ENCODE data around the gene PITX1.

PITX1 gene

DNA sequence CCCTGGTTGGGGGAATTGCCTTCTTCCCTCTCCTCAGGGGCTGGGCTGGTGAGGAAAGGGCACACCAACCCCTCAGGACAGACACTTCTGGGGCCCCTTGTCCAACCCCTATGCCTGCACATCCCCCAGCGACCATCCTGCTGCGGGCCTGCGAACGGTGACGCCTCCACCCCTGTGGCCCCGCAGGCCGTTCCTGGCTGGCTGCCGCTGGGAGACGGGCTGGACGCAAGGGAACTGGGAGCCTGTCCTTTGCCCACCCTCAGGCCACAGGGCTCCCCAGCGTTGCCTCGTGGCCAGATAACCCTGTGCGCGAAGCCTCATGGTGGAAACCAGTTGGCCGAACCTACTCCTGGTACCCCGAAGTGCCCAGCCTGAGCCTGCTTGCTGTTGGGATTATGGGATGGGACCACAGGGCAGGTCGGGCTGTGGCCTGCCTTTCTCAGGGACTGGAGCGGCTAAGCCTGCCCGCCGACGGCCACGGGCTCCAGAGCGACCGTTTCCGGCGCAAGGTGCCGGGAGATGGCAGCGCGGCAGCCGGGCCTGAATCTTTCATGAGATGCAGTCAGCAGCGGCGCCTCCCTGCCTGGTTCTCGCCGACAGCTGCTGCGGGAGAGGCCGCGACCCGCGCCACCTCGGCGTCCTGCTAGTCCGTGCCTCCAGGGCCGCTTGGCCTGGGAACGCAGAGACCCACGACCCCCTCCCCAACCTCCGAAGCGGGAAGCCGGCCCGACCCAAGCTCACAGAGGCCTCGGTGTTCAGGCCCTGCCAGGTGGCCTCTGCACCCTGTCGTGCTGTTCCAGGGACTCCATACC, 6.5 kb upstream of the PITX1 start:
- DNase-seq = peak; percentile 56

DNA sequence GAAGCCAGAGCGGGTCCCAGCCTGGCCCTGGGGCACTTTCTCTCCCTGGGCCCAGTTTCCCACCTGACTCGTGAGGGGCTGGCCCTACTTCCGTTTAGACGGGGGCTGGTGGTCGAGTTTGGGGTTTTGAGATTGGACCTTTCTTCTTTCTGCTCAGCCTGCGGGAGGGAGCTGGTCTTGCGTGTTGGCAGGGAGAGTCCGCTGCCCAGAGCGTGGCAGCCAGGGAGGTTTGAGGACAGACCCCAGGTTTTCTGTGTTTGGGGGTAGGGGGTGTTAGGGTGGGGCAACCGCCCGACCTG, 6.0 kb upstream of the PITX1 start:
- DNase-seq = peak; percentile 56

DNA sequence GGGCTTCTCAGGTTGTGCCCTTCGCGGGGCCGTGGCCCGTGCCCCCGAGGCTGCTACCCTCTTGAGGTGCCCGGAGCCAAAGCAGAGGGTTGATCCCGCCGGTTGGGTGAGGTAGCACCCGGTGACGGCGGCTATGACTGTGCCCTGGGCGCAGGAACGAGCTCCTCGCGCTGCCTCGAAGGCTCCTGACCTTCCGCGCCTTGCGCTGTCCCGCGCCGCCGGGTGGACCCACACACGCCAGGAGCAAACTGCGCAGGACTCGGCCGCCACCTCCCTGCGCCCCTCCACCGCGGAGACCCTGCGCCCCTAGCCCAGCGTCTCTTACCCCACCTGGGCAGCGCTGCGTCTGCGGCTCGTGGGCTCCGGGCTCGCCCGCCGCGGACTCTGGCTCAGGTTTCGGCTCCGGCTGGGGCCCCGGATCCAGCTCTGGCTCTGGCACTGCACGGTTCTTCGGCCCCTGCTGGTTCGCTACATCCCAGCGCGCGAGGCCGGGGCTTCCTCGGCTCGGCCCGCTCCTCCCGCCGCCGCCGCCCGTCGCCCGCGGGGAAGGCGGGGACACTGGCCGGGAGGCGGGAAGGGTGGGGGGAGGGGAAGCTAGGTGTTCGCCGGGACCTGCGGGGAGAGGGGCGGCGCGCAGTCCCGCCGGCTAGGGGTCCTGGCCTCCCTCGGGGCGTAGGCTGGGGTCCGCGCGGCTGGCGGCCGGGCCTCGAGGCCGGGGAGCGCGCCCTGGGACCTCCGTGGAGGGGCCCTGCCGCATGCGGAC, 5.4 kb upstream of the PITX1 start:
- no peak for DNase-seq

DNA sequence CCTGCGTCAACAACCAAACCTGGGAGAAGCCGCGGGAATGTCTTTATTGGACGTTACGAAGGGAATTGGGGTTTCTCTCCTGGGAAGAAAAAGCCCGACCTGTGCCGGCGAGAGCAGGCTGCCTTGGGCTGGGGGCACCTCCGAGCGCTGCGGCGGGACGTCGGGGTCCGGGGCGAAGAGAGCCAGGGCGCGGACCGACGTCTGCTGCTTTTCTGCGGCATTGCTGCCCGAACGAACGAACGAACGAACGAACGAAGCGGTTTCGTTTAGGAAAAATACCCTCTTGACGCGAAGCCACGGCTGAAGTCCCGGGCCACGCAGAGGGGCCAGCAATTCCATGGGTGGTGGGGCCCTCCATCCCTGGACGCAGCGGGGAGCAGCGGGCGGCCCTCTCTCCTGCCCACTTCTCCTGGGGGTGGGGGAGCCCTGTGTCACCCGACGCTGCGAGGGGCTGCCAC, 4.8 kb upstream of the PITX1 start:
- DNase-seq = no peak

DNA sequence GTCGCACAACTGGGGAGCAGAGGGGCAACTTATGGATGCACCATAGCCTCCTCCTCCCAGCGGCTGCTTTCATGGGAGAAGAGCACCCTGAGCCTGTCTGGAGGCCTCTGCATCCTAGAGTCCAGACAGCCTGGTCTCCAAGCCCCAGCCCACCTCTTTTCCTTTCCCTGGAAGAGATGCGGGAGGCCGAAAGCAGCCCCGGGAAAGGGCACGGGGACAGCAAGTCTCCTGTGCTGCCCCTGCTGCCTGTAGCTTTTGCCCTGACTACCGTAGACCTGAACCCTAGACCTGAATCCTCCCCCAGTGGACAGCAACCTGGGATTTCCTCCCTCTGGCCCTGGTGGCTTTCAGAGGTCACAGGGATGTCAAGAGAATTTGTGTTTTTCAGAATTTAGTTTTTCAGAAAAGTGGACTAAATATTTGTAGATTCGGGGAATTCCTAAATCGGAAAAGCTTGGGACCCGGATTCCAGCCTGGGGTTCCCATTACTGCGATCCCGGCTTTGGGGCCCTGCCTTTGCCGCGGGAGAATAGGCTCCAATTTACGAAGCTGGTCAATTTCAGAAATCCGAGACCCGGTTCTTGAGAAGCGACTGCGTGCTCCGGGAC, 4.3 kb upstream of the PITX1 start:
- DNase-seq = no peak

DNA sequence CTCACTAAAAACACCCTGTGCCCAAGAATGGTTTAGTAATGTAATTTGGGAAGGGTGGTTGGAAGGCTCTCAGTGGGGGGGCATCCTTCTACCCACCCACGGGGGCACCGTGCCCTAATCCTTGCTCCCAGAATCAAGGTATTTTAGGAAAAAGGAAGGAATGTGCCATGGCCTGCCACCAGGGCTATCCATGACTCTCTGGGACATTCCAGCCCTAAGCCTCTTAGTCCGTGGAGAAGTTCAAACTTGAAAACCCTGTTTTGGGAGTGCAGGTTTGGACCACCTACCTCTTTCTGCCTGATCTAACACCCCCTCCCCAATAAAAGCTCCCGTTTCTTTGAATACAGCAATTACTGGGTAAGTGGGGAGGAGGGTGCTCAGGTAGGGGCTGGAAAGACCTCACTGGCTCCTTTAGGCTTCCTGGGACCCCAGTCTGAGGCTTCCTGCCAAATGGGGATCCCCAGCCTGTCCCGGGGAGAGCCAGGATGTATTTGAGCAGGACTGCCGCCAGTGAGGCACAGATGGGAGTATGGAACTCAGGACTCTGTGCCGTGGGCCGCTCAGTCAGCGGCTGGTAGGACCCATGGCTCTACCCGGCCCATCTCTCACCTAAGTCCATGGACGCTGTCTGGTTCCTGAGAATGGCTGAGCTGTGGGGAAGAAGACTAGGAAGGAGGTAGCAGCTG, 3.6 kb upstream of the PITX1 start:
- DNase-seq = no peak

DNA sequence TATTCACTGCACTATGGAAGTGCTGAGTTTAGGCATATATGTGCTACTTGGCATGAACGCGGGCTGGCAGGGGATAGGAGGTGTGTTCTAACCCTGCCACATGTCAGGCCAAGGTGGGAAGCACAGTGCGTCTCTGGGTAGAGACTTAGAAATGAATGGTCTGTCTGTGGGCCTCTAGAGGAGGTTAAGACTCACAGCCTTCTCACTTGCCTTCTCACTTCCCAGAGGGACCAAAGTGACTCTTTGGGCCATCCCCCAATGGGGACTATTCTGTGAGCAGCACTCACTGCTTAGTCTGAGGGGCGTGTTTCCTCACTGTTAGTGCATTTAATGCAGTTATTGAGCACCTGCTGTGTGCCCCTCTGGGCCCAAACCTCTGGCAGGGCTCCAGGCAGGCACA, 2.4 kb upstream of the PITX1 start:
- peak; percentile 37 for DNase-seq

DNA sequence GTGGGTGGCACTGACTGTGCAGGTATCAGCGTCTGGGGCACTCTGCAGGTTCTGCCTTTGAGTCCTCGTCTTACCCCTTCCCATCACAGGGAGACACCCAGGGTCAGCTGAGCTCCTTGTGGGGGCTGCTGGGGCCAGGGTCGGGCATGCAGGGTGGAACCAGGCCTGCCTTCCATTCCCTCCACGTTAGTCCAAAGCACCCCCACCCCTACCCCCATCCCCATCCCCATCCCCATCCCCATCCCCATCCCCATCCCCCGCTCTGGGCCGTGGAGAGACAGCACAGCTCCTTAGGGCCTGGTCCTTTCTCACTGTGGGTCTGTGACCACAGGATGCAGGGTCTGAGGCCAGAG, 1.6 kb upstream of the PITX1 start:
- no peak for DNase-seq

DNA sequence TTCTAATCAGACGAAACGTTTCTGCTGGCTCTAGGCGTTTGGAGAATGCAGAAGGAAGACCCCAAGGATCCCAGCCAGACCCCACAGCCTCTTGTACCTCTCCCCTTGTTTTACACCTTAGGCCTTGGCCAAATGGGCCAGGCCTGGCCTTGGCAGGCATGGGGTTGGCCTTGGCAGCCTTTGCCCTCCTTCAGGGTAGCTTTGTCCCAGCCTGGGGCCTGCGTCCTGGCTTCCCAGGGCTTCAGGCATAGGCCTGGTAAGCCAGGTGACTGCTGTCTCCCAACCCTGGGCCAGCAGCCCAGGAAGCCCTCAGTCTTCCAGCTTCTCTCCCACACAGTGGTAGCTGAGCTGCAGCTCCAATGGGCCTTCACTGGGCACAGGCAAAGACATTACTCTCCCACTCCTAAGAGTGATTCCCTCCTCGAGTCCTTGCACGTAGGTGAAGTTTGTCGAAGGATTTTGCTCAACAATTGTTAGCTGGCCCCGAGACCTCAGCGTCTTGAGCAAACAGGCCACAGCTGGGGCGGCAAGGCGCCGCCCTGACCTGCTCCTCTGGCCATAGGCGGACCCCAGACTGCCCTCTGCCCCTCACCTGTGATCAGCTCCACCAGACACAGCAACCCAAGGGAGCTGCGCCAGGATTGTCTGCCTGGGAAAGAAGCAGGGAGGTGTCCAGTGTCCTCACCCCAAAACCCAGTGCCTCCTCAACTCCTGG, 1.1 kb upstream of the PITX1 start:
- peak; percentile 47 for DNase-seq

DNA sequence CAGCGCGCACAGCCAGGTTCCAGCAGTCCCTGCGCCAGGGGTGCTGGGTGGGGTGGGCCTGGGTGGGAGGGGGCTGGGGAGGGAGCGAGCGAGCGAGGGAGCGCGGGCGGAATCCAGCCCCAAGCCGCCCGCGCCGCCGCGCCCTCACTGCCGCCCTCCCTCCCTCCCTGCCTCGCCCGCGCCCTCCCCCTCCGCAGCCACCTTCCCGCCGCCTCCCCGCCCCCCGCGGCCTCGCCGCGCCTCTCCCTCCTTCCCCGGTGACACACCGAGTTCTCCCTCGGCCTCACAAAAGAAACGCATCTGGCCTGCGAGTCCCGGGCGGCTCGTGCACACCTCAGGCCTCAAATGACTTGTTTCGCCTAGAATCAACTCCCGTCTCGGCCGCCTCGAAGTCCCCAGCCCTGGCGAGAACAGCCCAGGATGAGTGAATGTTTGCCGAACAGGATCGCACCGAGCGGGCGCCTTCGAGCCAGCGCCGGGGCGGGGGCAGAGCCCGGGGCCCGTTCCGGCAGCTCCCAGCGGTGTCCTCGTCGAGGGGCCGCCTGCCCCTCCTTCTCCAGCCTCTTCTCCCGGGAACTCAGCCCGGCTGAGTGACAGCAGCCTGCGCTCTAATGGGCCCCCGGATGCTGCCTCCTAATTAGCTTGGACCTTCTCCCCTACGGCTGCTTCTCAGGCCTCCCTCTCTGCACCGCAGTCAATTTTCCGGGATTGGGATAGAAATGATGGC, 371 bp upstream of the PITX1 start:
- peak; percentile 65 for DNase-seq

DNA sequence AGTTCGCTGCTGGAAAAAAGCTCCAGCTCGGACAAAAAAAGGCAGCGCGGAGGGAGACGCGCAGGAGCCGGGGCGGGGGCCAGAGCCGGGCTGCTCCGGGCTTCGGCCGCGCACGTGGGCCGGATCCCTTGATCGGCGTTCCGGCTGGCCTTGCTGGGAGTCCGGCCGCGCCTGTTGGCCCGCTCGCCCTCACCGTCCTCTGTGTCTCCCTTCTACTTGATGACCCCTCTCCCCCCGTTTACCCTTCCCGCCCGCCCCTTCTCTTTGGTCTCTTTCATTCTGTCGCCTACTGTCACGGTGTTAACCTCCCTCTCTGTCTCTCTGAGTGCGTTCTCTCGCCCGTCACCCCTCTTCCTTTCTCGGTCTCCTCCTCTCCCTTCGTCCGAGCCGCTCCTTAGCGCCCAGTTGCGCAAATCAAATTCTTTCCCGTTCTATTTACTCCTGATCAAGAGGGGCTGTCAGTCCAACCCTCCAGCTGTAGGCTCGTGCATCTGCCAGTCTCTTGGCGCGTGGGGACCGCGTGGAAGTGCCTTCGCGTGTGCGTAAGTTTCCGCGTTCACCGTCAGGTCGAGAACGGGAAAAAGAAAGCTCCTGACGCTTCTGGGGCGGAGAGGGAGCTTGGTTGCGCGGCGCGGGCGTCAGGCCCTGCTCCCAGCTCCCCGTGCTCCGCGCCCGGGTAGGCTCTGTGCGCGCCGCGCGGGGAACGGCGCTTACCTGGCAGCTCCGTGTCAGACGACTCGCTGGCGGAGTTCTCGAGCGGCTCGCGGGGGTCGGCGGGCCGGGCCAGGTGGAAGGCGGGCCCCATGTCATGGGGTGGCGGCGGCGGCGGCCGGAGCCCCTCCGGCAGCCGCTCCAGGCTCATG, 798 bp downstream of the PITX1 start:
- peak; percentile 25 for DNase-seq

DNA sequence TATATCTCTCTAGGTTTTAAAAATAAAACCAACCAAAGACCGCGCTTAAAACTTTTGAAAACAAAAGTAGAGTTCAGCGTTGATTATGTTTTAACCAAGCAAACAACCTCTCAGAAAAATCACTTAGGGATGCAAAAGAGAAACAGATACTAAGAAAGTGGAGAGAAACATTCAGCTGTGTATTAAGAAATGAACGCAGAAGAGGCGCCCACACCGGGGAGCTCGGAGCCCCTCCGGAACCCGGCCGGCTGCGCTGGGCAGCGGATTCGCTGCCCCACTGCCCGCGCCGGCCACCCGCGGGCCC, 1.4 kb downstream of the PITX1 start:
- DNase-seq = no peak

DNA sequence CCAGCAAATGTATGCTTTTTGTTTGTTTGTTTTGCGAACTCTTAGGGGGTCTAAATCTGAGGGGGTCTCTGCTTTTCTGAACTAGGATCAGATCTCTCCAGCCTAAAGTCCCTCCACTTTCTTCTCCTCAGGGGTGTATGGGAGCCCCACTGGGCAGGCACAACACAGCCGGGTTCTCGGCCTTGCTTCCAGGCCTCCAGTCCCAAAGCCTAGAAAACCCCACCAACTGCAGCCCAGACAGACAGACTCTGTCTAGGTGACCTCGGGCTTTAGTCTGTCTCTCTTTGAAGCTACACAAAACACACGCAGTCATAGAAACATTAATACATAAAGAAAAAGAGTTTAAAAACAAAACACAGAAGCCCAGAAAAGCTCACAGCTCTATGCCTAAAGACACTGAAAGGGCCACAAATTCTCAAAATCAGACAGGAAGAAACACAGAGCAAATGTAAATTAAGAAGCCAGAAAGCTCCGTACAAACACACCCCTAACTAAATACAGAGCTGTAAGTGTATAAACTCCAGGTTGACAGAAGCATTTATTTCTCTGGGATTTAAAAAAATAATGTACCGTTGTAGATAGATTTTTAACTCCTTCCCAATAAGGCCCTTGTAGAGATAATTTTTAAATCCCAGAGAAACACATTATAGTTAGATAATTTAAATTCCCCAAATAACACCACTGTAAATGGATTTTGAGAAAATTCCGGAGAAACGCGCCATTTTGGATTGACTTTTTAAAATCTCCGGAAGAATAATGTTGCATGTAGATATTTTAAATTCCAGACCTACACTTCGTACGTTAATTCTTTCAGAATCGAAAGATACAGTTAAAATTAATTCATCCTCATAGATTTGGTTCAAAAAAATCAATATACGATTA, 2.0 kb downstream of the PITX1 start:
- DNase-seq = no peak

DNA sequence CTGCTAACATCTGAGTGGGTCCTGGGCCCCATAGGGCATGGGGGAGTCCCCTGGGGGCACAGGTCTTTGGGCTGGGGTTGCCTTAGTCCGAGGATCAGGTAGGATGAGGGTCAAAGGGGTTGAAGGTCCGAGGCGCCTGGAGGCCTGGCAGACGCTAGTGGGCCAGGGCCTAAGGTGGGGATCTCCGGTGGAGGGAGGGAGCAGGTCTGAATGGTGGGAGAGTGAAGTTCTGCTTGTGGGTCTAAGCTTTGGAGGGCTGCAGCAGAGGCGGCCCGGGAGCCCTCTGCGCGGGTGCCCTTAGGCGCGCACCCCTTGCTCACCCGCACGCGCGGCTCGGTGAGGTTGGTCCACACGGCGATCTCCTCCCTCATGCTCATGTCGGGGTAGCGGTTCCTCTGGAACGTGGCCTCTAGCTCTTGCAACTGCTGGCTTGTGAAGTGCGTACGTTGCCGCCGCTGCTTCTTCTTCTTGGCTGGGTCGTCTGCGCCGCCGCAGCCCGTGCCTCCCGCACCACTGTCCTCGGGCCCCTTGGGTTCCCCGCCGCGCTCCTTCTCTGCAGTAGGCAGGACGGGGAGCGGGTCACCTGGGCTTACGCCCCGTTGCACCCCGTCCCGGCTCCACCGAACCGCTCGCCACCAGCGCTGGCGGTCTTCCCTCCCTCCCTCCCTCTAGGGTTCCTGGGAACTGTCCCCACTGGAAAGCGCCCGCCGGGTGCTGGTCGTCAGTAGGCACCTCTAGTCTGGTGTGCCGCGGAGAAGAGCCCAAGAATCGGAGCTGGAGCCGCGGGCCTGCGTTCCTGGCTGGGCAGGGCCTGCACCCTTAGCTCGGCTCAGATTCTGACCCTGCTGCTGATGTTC, 2.8 kb downstream of the PITX1 start:
- DNase-seq = peak; percentile 19

DNA sequence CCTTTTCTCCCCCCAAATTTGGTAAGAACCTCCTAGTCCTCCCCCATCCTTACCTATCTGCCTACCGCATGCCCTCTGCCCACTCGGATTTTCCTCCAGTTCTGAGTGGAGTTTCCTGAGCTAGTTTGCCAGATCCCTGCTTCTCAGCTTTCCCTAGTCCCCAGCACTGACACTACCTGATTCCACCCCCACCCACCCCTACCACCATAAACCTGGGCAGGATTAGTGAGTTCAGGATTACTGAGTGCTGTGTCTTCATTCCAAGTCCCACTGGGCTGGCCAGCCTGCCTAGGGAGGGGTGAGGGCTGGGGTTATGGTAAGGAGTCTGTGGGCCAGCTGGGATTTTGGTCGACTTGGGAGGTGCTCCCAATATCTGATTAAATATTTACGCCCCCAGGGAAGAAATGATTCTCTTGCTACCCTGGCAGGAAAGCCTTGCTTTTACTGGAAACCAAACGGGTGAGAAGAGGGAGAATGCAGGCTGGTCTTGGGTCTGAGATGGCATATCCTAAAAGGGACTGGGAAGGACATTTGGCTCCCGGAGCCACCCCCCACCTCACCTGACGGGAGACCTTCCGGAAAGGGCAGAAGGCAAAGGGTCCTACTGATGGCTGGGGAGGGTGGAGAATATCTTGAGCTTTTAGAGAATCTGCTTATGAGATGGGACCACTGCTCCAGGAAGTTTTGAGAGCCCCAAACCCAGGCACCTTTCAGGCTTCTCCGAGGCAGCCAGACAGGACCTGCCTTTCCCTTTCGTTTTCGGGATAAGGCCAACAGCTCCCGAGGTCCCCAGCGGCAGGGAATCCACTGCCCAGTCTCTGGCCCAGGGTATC, 3.7 kb downstream of the PITX1 start:
- no peak for DNase-seq

DNA sequence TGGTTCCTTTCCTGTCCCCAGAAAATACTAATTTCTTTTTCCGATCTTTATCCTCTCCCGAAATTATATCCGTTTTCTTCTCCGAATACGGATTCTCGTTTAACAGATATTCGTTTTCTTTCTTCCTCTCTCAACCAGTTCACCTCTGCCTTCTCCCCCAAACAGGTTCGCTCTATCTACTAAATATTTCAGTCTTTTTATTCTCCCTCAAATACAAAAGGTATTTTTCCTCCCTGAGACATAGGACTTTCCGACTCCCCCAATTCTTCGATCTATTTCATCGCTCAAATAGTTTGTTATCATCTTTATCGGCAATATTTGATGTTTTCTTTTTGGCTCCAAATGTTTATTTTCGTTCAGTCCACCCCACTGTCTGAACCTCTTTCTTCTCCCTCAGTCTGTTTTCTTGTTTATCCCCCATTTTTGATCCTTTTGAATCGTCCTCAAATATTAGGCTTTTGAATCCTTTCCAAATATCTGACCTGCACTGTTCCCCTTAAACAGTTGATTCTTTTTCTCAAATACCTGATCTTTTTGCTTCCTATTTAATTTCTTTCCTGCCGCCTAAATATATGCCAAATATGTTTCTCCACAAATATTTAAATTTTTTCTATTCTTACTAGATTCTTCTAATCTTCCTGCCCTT, 4.4 kb downstream of the PITX1 start:
- no peak for DNase-seq

DNA sequence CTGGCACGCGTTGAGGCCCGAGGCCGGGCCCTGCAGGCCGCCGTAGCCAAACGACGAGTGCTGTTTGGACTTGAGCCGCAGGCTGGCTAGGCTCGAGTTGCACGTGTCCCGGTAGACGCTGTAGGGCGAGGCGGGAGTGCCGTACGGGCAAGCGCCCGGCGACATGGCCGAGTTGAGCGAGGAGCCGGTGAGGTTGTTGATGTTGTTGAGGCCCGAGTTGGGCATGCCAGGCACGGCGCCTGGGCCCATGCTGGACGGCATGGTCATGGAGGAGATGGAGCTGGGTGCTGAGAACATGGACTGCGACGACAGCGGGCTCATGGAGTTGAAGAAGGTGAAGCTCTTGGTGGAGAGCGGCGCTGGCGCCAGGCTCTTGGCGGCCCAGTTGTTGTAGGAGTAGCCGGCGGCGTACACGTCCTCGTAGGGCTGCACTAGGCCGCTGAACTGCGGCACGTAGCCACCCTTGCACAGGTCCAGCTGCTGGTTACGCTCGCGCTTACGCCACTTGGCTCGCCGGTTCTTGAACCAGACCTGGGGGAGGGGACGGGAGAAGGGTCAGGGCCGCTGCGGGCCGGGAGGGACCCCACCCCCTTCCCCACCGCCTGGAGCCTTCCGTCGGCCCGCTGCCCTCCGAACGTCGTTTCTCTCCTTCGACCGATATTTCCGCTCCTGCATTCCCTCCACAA, 5.1 kb downstream of the PITX1 start:
- no peak for DNase-seq
